OCI-LY3 (cell line): ENCODE results near the gene CYP24A1.

Source experiments
- CTCF ChIP-seq: fragments of 200-600, 300-600 bp; sonication (generic); IDR thresholded peaks from 2 replicates; pipeline ENCODE4 v1.5.1; 2014; ENCODE audit warnings: antibody characterized with exemption, low read length, low read depth
- EZH2phosphoT487 ChIP-seq: fragments of 200-600 bp; shearing (Covaris generic); IDR thresholded peaks from 2 replicates; pipeline ENCODE4 v1.6.1; 2018; ENCODE audit warnings: antibody characterized with exemption, mixed run types, low read depth

GRCh38 chr20:54165803-54166202, 8.0 kb downstream of the CYP24A1 start:
- no peak for TF ChIP-seq CTCF
- TF ChIP-seq EZH2phosphoT487, result no peak
